Ishikawa (cell line): Measurements from ENCODE around the gene ZNF484.

Source experiments
- CEBPB ChIP-seq: IDR thresholded peaks from 2 replicates; pipeline ENCODE4 v1.6.1; 2012
- CREB1 ChIP-seq: IDR thresholded peaks from 2 replicates; pipeline ENCODE4 v1.6.1; 2012; ENCODE audit warnings: low read depth
- EGR1 ChIP-seq: IDR thresholded peaks from 2 replicates; pipeline ENCODE4 v1.6.1; 2012
- EP300 ChIP-seq: IDR thresholded peaks from 2 replicates; pipeline ENCODE4 v1.6.1; 2012; ENCODE audit warnings: borderline replicate concordance
- FOXM1 ChIP-seq: IDR thresholded peaks from 2 replicates; pipeline ENCODE4 v1.6.1; 2012; ENCODE audit warnings: low read depth, borderline replicate concordance
- MAX ChIP-seq: IDR thresholded peaks from 2 replicates; pipeline ENCODE4 v1.6.1; 2012
- NFIC ChIP-seq: IDR thresholded peaks from 2 replicates; pipeline ENCODE4 v1.6.1; 2012
- RAD21 ChIP-seq: IDR thresholded peaks from 2 replicates; pipeline ENCODE4 v1.6.1; 2012; ENCODE audit warnings: low read depth
- REST ChIP-seq: IDR thresholded peaks from 2 replicates; pipeline ENCODE4 v1.6.1; 2012; ENCODE audit warnings: low read depth, mild to moderate bottlenecking
- TAF1 ChIP-seq: IDR thresholded peaks from 2 replicates; pipeline ENCODE4 v1.6.1; 2012; ENCODE audit warnings: low read depth, mild to moderate bottlenecking
- TCF12 ChIP-seq: IDR thresholded peaks from 2 replicates; pipeline ENCODE4 v1.6.1; 2012; ENCODE audit warnings: low read depth
- TEAD4 ChIP-seq: IDR thresholded peaks from 2 replicates; pipeline ENCODE4 v1.6.1; 2012
- USF1 ChIP-seq: IDR thresholded peaks from 2 replicates; pipeline ENCODE4 v1.6.1; 2012
- YY1 ChIP-seq: IDR thresholded peaks from 2 replicates; pipeline ENCODE4 v1.6.1; 2012; ENCODE audit warnings: low read depth
- ZBTB7A ChIP-seq: IDR thresholded peaks from 2 replicates; pipeline ENCODE4 v1.6.1; 2012; ENCODE audit warnings: low read depth

ZNF484 gene

GRCh38 chr9:92807031-92807756, 70.6 kb downstream of the ZNF484 start:
- TF ChIP-seq USF1, result no peak
- TF ChIP-seq EP300, result no peak
- TF ChIP-seq EGR1, result no peak
- TF ChIP-seq FOXM1, result no peak
- TF ChIP-seq CREB1, result no peak
- TF ChIP-seq TAF1, result no peak
- TF ChIP-seq NFIC, result no peak
- no peak for TF ChIP-seq TEAD4
- no peak for TF ChIP-seq ZBTB7A
- TF ChIP-seq TCF12, result no peak
- no peak for TF ChIP-seq YY1
- no peak for TF ChIP-seq CEBPB
- no peak for TF ChIP-seq RAD21
- TF ChIP-seq MAX, result no peak
- TF ChIP-seq REST, result no peak

GRCh38 chr9:92804727-92805126, 73.1 kb downstream of the ZNF484 start:
- no peak for TF ChIP-seq TCF12
- no peak for TF ChIP-seq ZBTB7A
- no peak for TF ChIP-seq CEBPB
- TF ChIP-seq RAD21, result no peak
- no peak for TF ChIP-seq NFIC
- TF ChIP-seq TAF1, result no peak
- no peak for TF ChIP-seq FOXM1
- no peak for TF ChIP-seq USF1
- no peak for TF ChIP-seq EP300

GRCh38 chr9:92798358-92798757, 79.5 kb downstream of the ZNF484 start:
- TF ChIP-seq EGR1 (no peak), NFIC (no peak), TCF12 (no peak), CREB1 (no peak), MAX (no peak), EP300 (no peak), TEAD4 (no peak), REST (no peak), CEBPB (no peak), ZBTB7A (no peak), RAD21 (no peak), TAF1 (no peak), YY1 (no peak), USF1 (no peak), FOXM1 (no peak)

GRCh38 chr9:92795598-92796336, 82.1 kb downstream of the ZNF484 start:
- TF ChIP-seq CEBPB, result no peak
- no peak for TF ChIP-seq RAD21
- no peak for TF ChIP-seq EGR1
- TF ChIP-seq YY1, result no peak
- no peak for TF ChIP-seq TAF1
- TF ChIP-seq USF1, result no peak
- TF ChIP-seq CREB1, result no peak
